ENCODE results near the gene PLSCR4.

PLSCR4 gene

GRCh38 chr3:146160964-146161662 lies 89.8 kb downstream of the PLSCR4 start, which contains the start of gene PLOD2:
Gene PLOD2 (minus strand): TSS chr3:146161184. CDS start chr3:146160989, 195 bp downstream.
- Histone ChIP-seq H3K9ac (ENCODE audit: low read length in 2 of 2) (peak within 1 kb of the TSS; percentile 96 to 98), H3K9me3 (ENCODE audit: control insufficient read depth in 2 of 2, low read length in 2 of 2) (no peaks in the 10 kb centered on the region), H3K36me3 (ENCODE audit: control insufficient read depth in 2 of 2, insufficient read depth in 2 of 2, low read length in 2 of 2) (no peaks in the 10 kb centered on the region), H3K27me3 (ENCODE audit: control insufficient read depth in 1 of 2, insufficient read depth in 2 of 2, low read length in 2 of 2) (no peaks in the 10 kb centered on the region), H3K27ac (ENCODE audit: low read length) (peak within 1 kb of the TSS; percentile 98), H3K4me3 (ENCODE audit: low read length in 2 of 2) (peak within 1 kb of the TSS; percentile 91 to 98), H3K4me1 (ENCODE audit: control insufficient read depth, insufficient read depth, low read length) (peaks cover 19% of the 10 kb centered on the region)

DNA sequence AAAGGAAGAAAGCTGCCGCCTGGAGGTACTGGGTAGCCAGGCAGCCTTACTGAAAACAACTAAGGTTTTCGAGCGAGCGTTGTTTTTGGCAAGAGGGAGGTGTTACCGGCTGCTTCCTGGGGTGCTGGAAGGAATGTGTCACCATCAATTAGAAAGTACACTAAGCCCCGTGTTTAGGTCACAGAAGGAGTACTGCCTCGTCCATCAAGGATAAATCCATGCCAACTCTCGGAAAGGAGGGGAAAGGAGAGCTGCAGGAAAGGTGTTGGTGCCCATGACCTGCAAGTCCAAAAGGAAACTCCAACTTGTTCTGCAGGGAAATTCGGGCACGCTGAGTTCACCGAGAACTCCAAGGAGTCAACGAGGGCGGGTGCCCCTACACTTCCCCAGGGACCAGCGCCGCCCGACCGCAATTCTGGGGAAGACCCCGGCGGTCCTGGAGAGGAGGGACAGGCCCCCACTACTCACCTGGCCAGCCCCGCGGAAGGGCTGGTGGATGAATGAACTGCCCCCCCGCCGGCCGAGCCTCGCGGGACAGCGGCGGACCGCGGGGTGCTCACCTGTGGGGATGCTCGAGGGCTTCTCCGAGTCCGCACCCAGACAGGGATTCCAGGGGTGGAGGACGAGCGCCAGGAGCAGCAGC lies 90.5 kb downstream of the PLSCR4 start:
- Histone ChIP-seq H3K4me1 (ENCODE audit: control insufficient read depth, insufficient read depth, low read length) (peaks cover 21% of the 10 kb centered on the region), H3K27me3 (ENCODE audit: control insufficient read depth in 1 of 2, insufficient read depth in 2 of 2, low read length in 2 of 2) (no peaks in the 10 kb centered on the region)

DNA sequence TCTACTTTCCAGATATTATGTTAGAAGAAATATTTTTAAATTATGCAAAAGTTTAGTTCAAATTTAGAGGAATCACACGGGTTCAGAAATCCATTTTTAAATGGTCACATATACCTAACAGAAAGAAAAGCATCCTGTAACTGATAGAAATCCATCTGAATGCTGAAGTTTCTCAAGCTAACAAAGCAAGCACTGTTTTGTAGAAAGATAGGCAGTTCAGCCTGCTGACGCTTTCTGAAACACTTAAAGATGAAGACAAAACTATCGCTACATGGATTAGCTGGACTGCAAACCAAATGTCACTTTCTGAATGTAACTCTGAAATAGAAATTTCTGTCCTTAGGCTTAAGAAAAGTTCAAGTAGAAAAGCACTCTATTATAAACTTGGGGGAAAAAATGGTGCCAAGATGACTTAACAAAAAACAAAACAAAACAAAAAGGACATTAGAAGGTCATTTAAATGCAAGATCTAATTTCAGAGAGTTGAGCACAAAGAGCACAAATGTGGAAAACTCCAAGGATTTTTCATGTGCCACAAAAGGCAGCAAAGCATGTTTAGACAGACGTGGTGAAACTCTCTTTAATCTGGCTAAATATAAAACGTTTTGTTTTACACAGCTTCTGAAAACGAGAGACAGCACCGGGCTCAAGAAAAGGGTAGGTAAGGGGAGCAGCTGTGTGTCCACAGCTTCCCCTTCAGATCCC lies 91.1 kb downstream of the PLSCR4 start:
- no peaks in the 10 kb centered on the region for H3K36me3 ChIP-seq (ENCODE audit: control insufficient read depth in 2 of 2, insufficient read depth in 2 of 2, low read length in 2 of 2)
- H3K27me3 ChIP-seq (ENCODE audit: control insufficient read depth in 1 of 2, insufficient read depth in 2 of 2, low read length in 2 of 2) = no peaks in the 10 kb centered on the region
- H3K9me3 ChIP-seq (ENCODE audit: control insufficient read depth in 2 of 2, low read length in 2 of 2) = no peaks in the 10 kb centered on the region
- H3K9ac ChIP-seq (ENCODE audit: low read length in 2 of 2) = peak overlapping the region; percentile 96 to 98
- peak overlapping the region; percentile 98 for H3K27ac ChIP-seq (ENCODE audit: low read length)
- peaks cover 21% of the 10 kb centered on the region for H3K4me1 ChIP-seq (ENCODE audit: control insufficient read depth, insufficient read depth, low read length)
- peak overlapping the region; percentile 91 to 98 for H3K4me3 ChIP-seq (ENCODE audit: low read length in 2 of 2)

More for the DNA sequence above, 90.5 kb downstream of the PLSCR4 start:
- Histone ChIP-seq H3K36me3 (ENCODE audit: control insufficient read depth in 2 of 2, insufficient read depth in 2 of 2, low read length in 2 of 2) (no peaks in the 10 kb centered on the region), H3K9ac (ENCODE audit: low read length in 2 of 2) (peak overlapping the region; percentile 96 to 98), H3K4me3 (ENCODE audit: low read length in 2 of 2) (peak overlapping the region; percentile 91 to 98), H3K27ac (ENCODE audit: low read length) (peak overlapping the region; percentile 98), H3K9me3 (ENCODE audit: control insufficient read depth in 2 of 2, low read length in 2 of 2) (no peaks in the 10 kb centered on the region)

GRCh38 chr3:146159037-146159436 lies 91.9 kb downstream of the PLSCR4 start:
- peak overlapping the region; percentile 96 to 98 for H3K9ac ChIP-seq (ENCODE audit: low read length in 2 of 2)

DNA sequence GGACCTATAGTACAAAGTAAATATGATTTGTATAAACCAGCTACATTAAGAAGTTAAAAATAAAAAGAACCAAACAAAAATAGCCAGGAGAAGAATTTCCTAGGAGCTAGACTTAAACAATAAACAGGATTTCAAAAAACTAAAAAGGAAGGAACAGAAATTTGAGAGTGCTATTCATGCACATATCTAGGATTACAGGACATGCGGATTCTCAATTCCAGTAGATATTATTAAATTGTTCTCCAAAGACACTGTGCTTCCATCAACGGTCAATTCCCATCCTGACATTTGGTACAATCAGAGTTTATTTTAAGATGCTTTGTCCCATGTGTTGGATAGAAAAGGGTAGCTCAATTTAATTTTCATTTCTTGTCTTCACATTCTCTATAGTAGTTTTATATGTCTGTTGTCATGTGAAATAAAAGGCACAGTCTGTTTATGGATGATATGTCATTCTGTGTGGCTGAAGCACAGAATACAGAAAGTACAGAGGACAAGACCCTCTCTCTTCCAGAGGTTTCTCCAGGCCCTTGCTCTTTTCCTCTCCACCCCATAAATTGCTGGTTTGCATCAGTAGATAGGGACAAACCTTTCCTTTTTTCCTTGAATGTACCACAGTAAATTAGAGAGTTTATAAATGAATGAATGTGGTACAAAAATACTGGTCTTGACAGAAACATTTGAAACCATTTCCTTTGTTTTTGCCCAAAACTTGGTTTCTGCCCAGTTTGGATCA lies 93.4 kb downstream of the PLSCR4 start:
- Histone ChIP-seq H3K4me1 (ENCODE audit: control insufficient read depth, insufficient read depth, low read length) (peaks cover 16% of the 10 kb centered on the region), H3K27ac (ENCODE audit: low read length) (peak overlapping the region; percentile 98), H3K4me3 (ENCODE audit: low read length in 2 of 2) (peak overlapping the region; percentile 91 to 98), H3K27me3 (ENCODE audit: control insufficient read depth in 1 of 2, insufficient read depth in 2 of 2, low read length in 2 of 2) (no peaks in the 10 kb centered on the region), H3K9ac (ENCODE audit: low read length in 2 of 2) (peak overlapping the region; percentile 21 to 98), H3K36me3 (ENCODE audit: control insufficient read depth in 2 of 2, insufficient read depth in 2 of 2, low read length in 2 of 2) (no peaks in the 10 kb centered on the region), H3K9me3 (ENCODE audit: control insufficient read depth in 2 of 2, low read length in 2 of 2) (no peaks in the 10 kb centered on the region)

More at GRCh38 chr3:146159037-146159436, 91.9 kb downstream of the PLSCR4 start:
- Histone ChIP-seq H3K9me3 (ENCODE audit: control insufficient read depth in 2 of 2, low read length in 2 of 2) (no peaks in the 10 kb centered on the region), H3K4me1 (ENCODE audit: control insufficient read depth, insufficient read depth, low read length) (peaks cover 21% of the 10 kb centered on the region), H3K27ac (ENCODE audit: low read length) (peak overlapping the region; percentile 98), H3K36me3 (ENCODE audit: control insufficient read depth in 2 of 2, insufficient read depth in 2 of 2, low read length in 2 of 2) (no peaks in the 10 kb centered on the region), H3K4me3 (ENCODE audit: low read length in 2 of 2) (peak overlapping the region; percentile 91 to 98), H3K27me3 (ENCODE audit: control insufficient read depth in 1 of 2, insufficient read depth in 2 of 2, low read length in 2 of 2) (no peaks in the 10 kb centered on the region)

GRCh38 chr3:146156666-146157314 lies 94.1 kb downstream of the PLSCR4 start:
- peaks cover 18% of the 10 kb centered on the region for H3K4me1 ChIP-seq (ENCODE audit: control insufficient read depth, insufficient read depth, low read length)
- H3K4me3 ChIP-seq (ENCODE audit: low read length in 2 of 2) = peak overlapping the region; percentile 91 to 98

DNA sequence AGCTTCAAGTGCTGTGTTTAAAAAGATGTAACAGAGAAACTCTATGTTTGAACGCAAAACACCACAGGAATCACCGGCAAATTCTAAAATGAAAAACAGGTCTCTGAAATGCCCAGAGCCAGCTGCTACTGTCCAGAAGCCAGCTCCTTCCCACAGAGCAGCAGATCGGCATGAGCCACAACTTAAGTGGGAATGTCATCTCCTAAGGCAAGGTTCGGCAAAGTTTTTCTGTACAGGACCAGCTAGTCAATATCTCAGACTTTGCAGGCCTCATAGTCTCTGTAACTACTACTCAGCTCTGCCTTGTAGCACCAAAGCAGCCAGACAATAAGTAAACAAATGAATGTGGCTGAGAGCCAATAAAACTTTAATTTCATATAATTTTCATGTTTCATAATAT lies 94.8 kb downstream of the PLSCR4 start:
- H3K36me3 ChIP-seq (ENCODE audit: control insufficient read depth in 2 of 2, insufficient read depth in 2 of 2, low read length in 2 of 2) = peaks cover 0 to 3% of the 10 kb centered on the region in 2 donors
- peaks cover 18% of the 10 kb centered on the region for H3K4me1 ChIP-seq (ENCODE audit: control insufficient read depth, insufficient read depth, low read length)
- H3K9me3 ChIP-seq (ENCODE audit: control insufficient read depth in 2 of 2, low read length in 2 of 2) = no peaks in the 10 kb centered on the region
- no peaks in the 10 kb centered on the region for H3K27me3 ChIP-seq (ENCODE audit: control insufficient read depth in 1 of 2, insufficient read depth in 2 of 2, low read length in 2 of 2)
- peak overlapping the region; percentile 48 to 98 for H3K9ac ChIP-seq (ENCODE audit: low read length in 2 of 2)
- peak overlapping the region; percentile 98 for H3K27ac ChIP-seq (ENCODE audit: low read length)
- H3K4me3 ChIP-seq (ENCODE audit: low read length in 2 of 2) = peak overlapping the region; percentile 91 to 98

More at GRCh38 chr3:146156666-146157314, 94.1 kb downstream of the PLSCR4 start:
- H3K27ac ChIP-seq (ENCODE audit: low read length) = peak overlapping the region; percentile 98
- H3K9me3 ChIP-seq (ENCODE audit: control insufficient read depth in 2 of 2, low read length in 2 of 2) = no peaks in the 10 kb centered on the region
- no peaks in the 10 kb centered on the region for H3K36me3 ChIP-seq (ENCODE audit: control insufficient read depth in 2 of 2, insufficient read depth in 2 of 2, low read length in 2 of 2)
- peak overlapping the region; percentile 48 to 98 for H3K9ac ChIP-seq (ENCODE audit: low read length in 2 of 2)
- H3K27me3 ChIP-seq (ENCODE audit: control insufficient read depth in 1 of 2, insufficient read depth in 2 of 2, low read length in 2 of 2) = no peaks in the 10 kb centered on the region

DNA sequence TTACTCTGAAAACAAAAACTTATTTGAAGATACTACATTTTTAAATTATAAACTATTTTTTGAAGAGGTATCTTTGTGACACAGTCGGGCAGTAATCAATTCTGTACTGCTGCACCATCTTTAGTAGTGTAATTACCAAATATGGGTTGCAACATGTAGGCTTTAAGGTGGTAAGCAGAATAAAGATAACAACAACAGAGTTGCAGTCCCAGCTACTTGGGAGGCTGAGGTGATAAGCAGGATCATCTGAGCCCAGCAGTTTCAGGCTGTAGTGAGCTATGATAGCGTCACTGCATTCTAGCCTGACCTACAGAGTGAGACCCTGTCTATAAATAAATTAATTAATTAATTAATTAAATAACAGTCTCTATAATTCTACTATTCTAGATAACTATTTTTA lies 95.9 kb downstream of the PLSCR4 start:
- H3K27me3 ChIP-seq (ENCODE audit: control insufficient read depth in 1 of 2, insufficient read depth in 2 of 2, low read length in 2 of 2) = no peaks in the 10 kb centered on the region
- peaks cover 18% of the 10 kb centered on the region for H3K4me1 ChIP-seq (ENCODE audit: control insufficient read depth, insufficient read depth, low read length)
- peaks cover 0 to 5% of the 10 kb centered on the region in 2 donors for H3K36me3 ChIP-seq (ENCODE audit: control insufficient read depth in 2 of 2, insufficient read depth in 2 of 2, low read length in 2 of 2)
- H3K4me3 ChIP-seq (ENCODE audit: low read length in 2 of 2) = no peak overlapping the region
- no peak overlapping the region for H3K27ac ChIP-seq (ENCODE audit: low read length)
- H3K9me3 ChIP-seq (ENCODE audit: control insufficient read depth in 2 of 2, low read length in 2 of 2) = no peaks in the 10 kb centered on the region
- no peak overlapping the region for H3K9ac ChIP-seq (ENCODE audit: low read length in 2 of 2)

DNA sequence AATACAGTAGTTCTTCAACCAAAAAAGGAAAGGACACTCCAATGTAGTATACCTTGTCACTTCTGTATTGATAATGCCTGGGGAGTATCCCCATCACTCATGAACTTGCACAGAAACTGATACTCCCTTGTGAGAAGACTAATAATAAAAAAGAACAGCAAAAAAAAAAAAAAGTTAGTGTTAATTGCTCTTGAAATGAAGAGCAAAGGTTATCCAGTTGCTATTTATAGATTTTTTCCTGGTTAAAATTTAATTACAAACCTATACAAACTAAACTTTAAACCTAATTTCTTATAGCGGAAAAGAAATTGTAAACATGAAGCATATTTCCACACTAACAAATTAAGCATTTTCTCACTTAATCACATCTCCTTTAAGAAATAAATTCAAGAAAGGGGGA lies 96.6 kb downstream of the PLSCR4 start:
- Histone ChIP-seq H3K4me1 (ENCODE audit: control insufficient read depth, insufficient read depth, low read length) (peaks cover 20% of the 10 kb centered on the region), H3K36me3 (ENCODE audit: control insufficient read depth in 2 of 2, insufficient read depth in 2 of 2, low read length in 2 of 2) (peaks cover 0 to 5% of the 10 kb centered on the region in 2 donors), H3K27me3 (ENCODE audit: control insufficient read depth in 1 of 2, insufficient read depth in 2 of 2, low read length in 2 of 2) (no peaks in the 10 kb centered on the region), H3K27ac (ENCODE audit: low read length) (peak overlapping the region; percentile 81), H3K9me3 (ENCODE audit: control insufficient read depth in 2 of 2, low read length in 2 of 2) (no peaks in the 10 kb centered on the region), H3K4me3 (ENCODE audit: low read length in 2 of 2) (no peak overlapping the region), H3K9ac (ENCODE audit: low read length in 2 of 2) (no peak overlapping the region)

- peak overlapping the region; percentile 81 for H3K27ac ChIP-seq (ENCODE audit: low read length)
- H3K9ac ChIP-seq (ENCODE audit: low read length in 2 of 2) = peak overlapping the region in 1 of 2 donors; percentile 34
- H3K9me3 ChIP-seq (ENCODE audit: control insufficient read depth in 2 of 2, low read length in 2 of 2) = no peaks in the 10 kb centered on the region
- peak overlapping the region; percentile 5 to 62 for H3K4me3 ChIP-seq (ENCODE audit: low read length in 2 of 2)
- H3K4me1 ChIP-seq (ENCODE audit: control insufficient read depth, insufficient read depth, low read length) = peaks cover 27% of the 10 kb centered on the region
- peaks cover 0 to 5% of the 10 kb centered on the region in 2 donors for H3K36me3 ChIP-seq (ENCODE audit: control insufficient read depth in 2 of 2, insufficient read depth in 2 of 2, low read length in 2 of 2)
- H3K27me3 ChIP-seq (ENCODE audit: control insufficient read depth in 1 of 2, insufficient read depth in 2 of 2, low read length in 2 of 2) = no peaks in the 10 kb centered on the region
Measured at GRCh38 chr3:146153429-146153828, 97.5 kb downstream of the PLSCR4 start.
